Esophagus muscularis mucosa (tissue), 3 donors: ENCODE data around the gene NRXN3.

Experiments
- CTCF ChIP-seq, 3 experiments: fragments of 200-600 bp in 2 of 3; fragments of 450-650 bp in 1 of 3; sonication (generic) in 2 of 3; IDR thresholded peaks; one replicate each; pipeline ENCODE4 v1.5.1; 2017 to 2019; ENCODE audit warnings: antibody characterized with exemption in 3 of 3, mild to moderate bottlenecking in 2 of 3, moderate library complexity in 1 of 3
- POLR2A ChIP-seq: fragments of 450-650 bp; IDR thresholded peaks from one replicate; pipeline ENCODE4 v1.6.1; 2017; ENCODE audit warnings: antibody characterized with exemption, moderate library complexity, mild to moderate bottlenecking, low read depth
- POLR2AphosphoS5 ChIP-seq, 2 donors: sonication (generic); formaldehyde crosslinking; IDR thresholded peaks; one replicate each; pipeline ENCODE4 v1.6.1; 2017; ENCODE audit warnings: antibody characterized with exemption in 2 of 2

DNA sequence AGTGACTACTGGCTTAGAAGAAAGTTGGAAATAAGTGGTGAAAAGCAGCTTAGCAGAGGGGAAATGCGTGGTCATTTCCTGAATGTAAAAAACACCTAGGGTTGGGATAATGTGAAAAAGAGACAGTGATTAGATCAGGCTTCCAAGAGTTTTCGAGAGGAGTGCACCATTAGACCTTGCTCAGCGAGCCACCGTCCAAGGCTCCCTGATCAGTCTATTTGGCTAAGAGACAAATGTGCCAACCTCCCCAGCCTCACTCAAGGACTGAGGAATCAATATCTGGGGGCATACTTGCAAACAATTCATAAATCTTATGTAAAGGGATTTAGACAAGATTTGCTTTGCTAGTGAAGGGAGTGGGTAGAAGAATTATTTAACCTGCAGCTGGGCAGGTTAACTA, 594.5 kb downstream of the NRXN3 start:
- TF ChIP-seq CTCF (IDR thresholded peaks at IDR 0.05) (no peak), POLR2AphosphoS5 (IDR thresholded peaks at IDR 0.05) (no peak), POLR2A (no peak)
